DMS114 treated with DMSO at 0.1 percent for 48 hours (cell line): ENCODE data around the gene EDEM1.
"Not testable (repeated sequence)": the region's sequence is repeated elsewhere in the genome, so short reads cannot be mapped to it uniquely, and the experiment has no call there.

Source experiments
- DNase-seq: peaks from one replicate; lab custom pipeline; 2025; ENCODE audit not compliant: unreplicated experiment; lab: John Stamatoyannopoulos, UW

Gene EDEM1

GRCh38 chr3:5172018-5172417 lies 15.5 kb upstream of the EDEM1 start:
- DNase-seq, result no peak

GRCh38 chr3:5179036-5179435 lies 8.5 kb upstream of the EDEM1 start:
- not testable (repeated sequence) for DNase-seq

GRCh38 chr3:5181469-5182141 lies 5.9 kb upstream of the EDEM1 start:
- DNase-seq, result no peak

GRCh38 chr3:5183714-5184113 lies 3.8 kb upstream of the EDEM1 start:
- not testable (repeated sequence) for DNase-seq

- DNase-seq, result no peak
These were observed 3.0 kb upstream of the EDEM1 start for GRCh38 chr3:5184499-5184898.

- no peak for DNase-seq
These were observed 2.3 kb upstream of the EDEM1 start for GRCh38 chr3:5185093-5185673.

GRCh38 chr3:5186089-5186857 lies 1.2 kb upstream of the EDEM1 start:
- no peak for DNase-seq

GRCh38 chr3:5186858-5187155 lies 700 bp upstream of the EDEM1 start:
- peak; percentile 23 for DNase-seq

GRCh38 chr3:5187920-5188418 lies 462 bp downstream of the EDEM1 start:
- DNase-seq, result no peak

GRCh38 chr3:5188419-5189221 lies 1.1 kb downstream of the EDEM1 start:
- peak; percentile 20 for DNase-seq

GRCh38 chr3:5190147-5190791 lies 2.8 kb downstream of the EDEM1 start:
- no peak for DNase-seq

GRCh38 chr3:5191555-5192304 lies 4.2 kb downstream of the EDEM1 start:
- DNase-seq, result no peak

- no peak for DNase-seq
These were observed 5.3 kb downstream of the EDEM1 start for GRCh38 chr3:5192571-5193365.

- no peak for DNase-seq
These were observed 6.8 kb downstream of the EDEM1 start for GRCh38 chr3:5194341-5194740.

- DNase-seq, result no peak
These were observed 7.4 kb downstream of the EDEM1 start for GRCh38 chr3:5194801-5195509.

- no peak for DNase-seq
These were observed 8.1 kb downstream of the EDEM1 start for GRCh38 chr3:5195605-5196004.

- DNase-seq, result no peak
These were observed 9.5 kb downstream of the EDEM1 start for GRCh38 chr3:5197022-5197421.

- no peak for DNase-seq
These were observed 10.2 kb downstream of the EDEM1 start for GRCh38 chr3:5197470-5198312.
